ENCODE measurements around the gene SMPD4. TPM values are rescaled to one million over a fixed set of nuclear protein-coding genes. Genes with fewer than 3 reads are reported as not detected.
A peak's percentile ranks its signal among the peaks of the same experiment; 100 is the strongest.
"Not testable (repeated sequence)": the region's sequence is repeated elsewhere in the genome, so short reads cannot be mapped to it uniquely, and the experiment has no call there.

The SMPD4 gene
- total RNA-seq, 2 donors from 2014 or later = 81.6 to 93.9 TPM

DNA sequence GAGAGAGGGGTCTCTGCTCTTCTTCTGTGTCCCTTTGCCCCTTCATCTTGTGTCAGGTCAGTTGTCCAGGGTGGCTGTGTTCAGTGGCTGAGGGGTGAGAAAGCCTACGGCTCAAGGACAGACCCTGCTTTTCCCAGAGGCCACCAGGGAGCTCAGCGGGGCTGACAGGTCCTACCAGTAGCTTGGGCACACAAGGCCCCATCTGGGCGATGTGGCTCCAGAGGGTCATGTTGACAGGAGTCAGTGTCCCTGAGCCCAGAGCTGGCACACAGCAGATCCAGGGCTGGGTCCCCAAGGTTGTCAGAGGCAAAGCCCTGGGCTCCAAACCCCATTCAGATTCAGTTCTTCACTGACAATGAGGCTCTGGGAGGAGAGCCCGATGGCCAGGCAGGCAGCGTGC, 44.3 kb downstream of the SMPD4 start:
- H3K4me1 ChIP-seq (ENCODE audit: control insufficient read depth, insufficient read depth, low read length); H3K36me3 ChIP-seq (ENCODE audit: control insufficient read depth, insufficient read depth, low read length); H3K9me3 Mint-ChIP-seq; H3K4me3 Mint-ChIP-seq; H3K4me1 Mint-ChIP-seq; H3K27me3 ChIP-seq (ENCODE audit: control insufficient read depth, insufficient read depth, low read length, poor library complexity, severe bottlenecking); H3K9me3 ChIP-seq (ENCODE audit: control insufficient read depth, low read length); H3K27ac Mint-ChIP-seq; H3K27me3 Mint-ChIP-seq (ENCODE audit: insufficient read depth); H3K9ac ChIP-seq (ENCODE audit: extremely low read depth, low read length, poor library complexity, severe bottlenecking); H3K4me3 ChIP-seq (ENCODE audit: low read length); H3K27ac ChIP-seq (ENCODE audit: low read depth, low read length); H3K36me3 Mint-ChIP-seq (ENCODE audit: low read depth): not testable (repeated sequence)
- 75 to 93% methylated on average over 3 of the region's 5 CpGs for WGBS, 2 experiments (ENCODE audit: insufficient coverage in 1 of 2, insufficient read length in 1 of 2)
- DNase-seq = peak; percentile 31

DNA sequence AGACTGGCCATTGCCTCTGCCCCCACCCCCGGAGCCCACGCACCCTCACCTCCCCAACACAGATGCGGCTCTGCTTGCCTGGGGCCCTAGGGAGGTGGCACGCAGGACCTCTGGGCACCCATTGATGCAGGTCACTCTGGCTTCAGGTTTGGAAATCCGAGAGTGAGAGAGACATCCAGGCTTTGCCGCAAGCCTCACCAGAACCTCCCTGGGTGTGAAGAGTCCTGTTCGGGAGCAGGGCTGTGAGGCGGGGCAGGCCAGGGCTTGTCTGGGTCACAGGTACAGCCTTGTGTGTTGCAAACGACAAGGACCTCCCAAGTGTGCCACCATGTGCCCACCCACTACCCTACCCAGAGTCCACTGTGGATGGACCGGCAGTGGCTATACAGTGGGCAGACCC, 44.9 kb downstream of the SMPD4 start:
- not testable (repeated sequence) for H3K4me3 ChIP-seq (ENCODE audit: low read length); H3K27ac ChIP-seq (ENCODE audit: low read depth, low read length); H3K4me1 ChIP-seq (ENCODE audit: control insufficient read depth, insufficient read depth, low read length); H3K36me3 ChIP-seq (ENCODE audit: control insufficient read depth, insufficient read depth, low read length); H3K27ac Mint-ChIP-seq; H3K4me1 Mint-ChIP-seq; H3K27me3 Mint-ChIP-seq (ENCODE audit: insufficient read depth); H3K9me3 ChIP-seq (ENCODE audit: control insufficient read depth, low read length); H3K9ac ChIP-seq (ENCODE audit: extremely low read depth, low read length, poor library complexity, severe bottlenecking); H3K27me3 ChIP-seq (ENCODE audit: control insufficient read depth, insufficient read depth, low read length, poor library complexity, severe bottlenecking); H3K36me3 Mint-ChIP-seq (ENCODE audit: low read depth); H3K4me3 Mint-ChIP-seq; H3K9me3 Mint-ChIP-seq; DNase-seq
- WGBS, 2 experiments (ENCODE audit: insufficient coverage in 1 of 2, insufficient read length in 1 of 2) = 92 to 100% methylated on average over 2 to 6 of the region's 10 CpGs

DNA sequence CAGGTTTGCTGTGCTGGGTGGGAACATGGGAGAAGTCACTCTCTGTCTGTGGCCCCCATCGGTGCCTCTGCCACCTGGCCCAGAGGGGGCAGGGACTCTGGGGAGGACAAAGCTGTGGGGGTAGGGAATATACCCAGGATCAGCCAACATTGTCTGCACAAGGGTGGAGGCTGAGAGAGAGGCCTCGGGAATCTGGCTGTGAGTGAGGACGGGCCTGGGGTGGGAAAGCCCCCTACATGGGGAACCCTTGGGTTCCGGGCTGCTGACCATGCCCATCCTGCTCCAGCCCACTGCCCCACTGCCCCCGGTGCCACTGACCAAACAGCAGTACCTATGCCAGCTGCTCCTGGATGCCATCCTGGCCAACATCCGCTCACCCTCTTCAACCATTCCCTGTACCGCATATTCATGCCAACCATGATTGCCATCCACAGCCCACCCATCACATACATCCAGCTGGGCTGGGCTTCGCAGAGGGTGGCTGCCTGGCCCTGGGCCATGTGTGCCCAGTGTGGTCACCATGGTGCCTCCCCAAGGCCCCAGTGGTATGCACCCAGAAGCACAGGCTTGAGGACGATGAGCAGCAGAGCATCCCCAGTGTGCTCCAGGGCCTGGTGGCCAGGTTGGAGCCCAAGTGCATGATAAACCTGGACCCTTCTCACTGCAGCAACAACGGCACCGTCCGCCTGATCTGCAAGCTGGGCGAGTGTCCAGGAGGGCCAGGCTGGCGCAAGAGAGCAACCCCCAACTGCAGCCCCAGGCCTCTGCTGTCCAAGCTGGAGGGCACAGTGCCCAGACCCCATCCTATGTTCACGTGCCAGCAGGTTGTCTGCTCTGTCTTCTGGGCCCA, 45.5 kb downstream of the SMPD4 start:
- H3K4me1 ChIP-seq (ENCODE audit: control insufficient read depth, insufficient read depth, low read length) = no peaks in the 10 kb centered on the region
- no peaks in the 10 kb centered on the region for H3K4me1 Mint-ChIP-seq
- no peak overlapping the region for H3K9ac ChIP-seq (ENCODE audit: extremely low read depth, low read length, poor library complexity, severe bottlenecking)
- H3K4me3 ChIP-seq (ENCODE audit: low read length) = no peak overlapping the region
- H3K36me3 ChIP-seq (ENCODE audit: control insufficient read depth, insufficient read depth, low read length) = no peaks in the 10 kb centered on the region
- peak; percentile 31 for DNase-seq
- TF ChIP-seq, protein P1, sequence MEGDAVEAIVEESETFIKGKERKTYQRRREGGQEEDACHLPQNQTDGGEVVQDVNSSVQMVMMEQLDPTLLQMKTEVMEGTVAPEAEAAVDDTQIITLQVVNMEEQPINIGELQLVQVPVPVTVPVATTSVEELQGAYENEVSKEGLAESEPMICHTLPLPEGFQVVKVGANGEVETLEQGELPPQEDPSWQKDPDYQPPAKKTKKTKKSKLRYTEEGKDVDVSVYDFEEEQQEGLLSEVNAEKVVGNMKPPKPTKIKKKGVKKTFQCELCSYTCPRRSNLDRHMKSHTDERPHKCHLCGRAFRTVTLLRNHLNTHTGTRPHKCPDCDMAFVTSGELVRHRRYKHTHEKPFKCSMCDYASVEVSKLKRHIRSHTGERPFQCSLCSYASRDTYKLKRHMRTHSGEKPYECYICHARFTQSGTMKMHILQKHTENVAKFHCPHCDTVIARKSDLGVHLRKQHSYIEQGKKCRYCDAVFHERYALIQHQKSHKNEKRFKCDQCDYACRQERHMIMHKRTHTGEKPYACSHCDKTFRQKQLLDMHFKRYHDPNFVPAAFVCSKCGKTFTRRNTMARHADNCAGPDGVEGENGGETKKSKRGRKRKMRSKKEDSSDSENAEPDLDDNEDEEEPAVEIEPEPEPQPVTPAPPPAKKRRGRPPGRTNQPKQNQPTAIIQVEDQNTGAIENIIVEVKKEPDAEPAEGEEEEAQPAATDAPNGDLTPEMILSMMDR (conservative IDR thresholded peaks at IDR 0.05) = no peak
- no peaks in the 10 kb centered on the region for H3K27me3 ChIP-seq (ENCODE audit: control insufficient read depth, insufficient read depth, low read length, poor library complexity, severe bottlenecking)
- no peaks in the 10 kb centered on the region for H3K36me3 Mint-ChIP-seq (ENCODE audit: low read depth)
- H3K4me3 Mint-ChIP-seq = no peak overlapping the region
- 92 to 97% methylated on average over 8 to 15 of the region's 15 CpGs for WGBS, 2 experiments (ENCODE audit: insufficient coverage in 1 of 2, insufficient read length in 1 of 2)
- no peak overlapping the region for H3K27ac Mint-ChIP-seq
- H3K9me3 ChIP-seq (ENCODE audit: control insufficient read depth, low read length) = no peaks in the 10 kb centered on the region
- no peaks in the 10 kb centered on the region for H3K27me3 Mint-ChIP-seq (ENCODE audit: insufficient read depth)
- no peaks in the 10 kb centered on the region for H3K9me3 Mint-ChIP-seq
- no peak overlapping the region for H3K27ac ChIP-seq (ENCODE audit: low read depth, low read length)

DNA sequence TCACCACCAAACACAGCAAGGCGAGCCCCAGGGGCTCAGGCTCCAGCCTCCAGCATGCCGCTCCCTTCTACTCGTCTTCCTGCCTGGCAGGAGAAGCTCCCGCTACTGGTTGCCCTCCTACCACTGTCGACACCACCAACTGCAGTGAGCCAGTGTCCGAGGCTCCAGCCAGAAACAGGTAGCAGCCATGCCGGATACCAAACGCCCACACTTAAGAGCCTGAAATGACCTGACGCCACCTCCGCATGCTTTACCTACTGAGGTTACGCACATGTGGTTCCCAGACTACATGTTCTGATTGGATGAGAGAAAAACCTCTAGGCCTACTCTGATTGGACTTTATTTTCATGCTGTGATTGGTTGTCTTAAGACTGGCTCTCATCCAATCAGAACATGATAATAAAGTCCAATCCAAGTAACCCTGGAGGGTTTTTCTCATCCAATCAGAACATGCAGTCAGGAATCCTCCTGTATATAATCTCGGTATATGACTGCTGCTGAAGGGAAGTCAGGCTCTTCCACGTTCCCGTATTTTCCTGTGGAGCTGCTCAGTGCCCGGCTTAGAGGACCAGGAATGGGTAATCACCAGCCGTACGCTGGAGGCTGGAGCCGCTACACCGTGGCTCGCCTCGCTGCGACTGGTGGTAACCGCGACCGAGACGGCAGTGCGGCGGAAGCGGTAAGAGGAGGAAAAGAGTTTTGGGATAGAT, 52.1 kb downstream of the SMPD4 start, which contains the start of gene POTEF:
Gene POTEF, minus strand, starts transcription at position 103 of the 710 bp plus-strand sequence. CDS start 8,707 bp downstream, outside the sequence.
- H3K36me3 ChIP-seq (ENCODE audit: control insufficient read depth, insufficient read depth, low read length); H3K27me3 Mint-ChIP-seq (ENCODE audit: insufficient read depth); H3K36me3 Mint-ChIP-seq (ENCODE audit: low read depth); H3K27me3 ChIP-seq (ENCODE audit: control insufficient read depth, insufficient read depth, low read length, poor library complexity, severe bottlenecking); H3K4me3 ChIP-seq (ENCODE audit: low read length); H3K4me1 Mint-ChIP-seq; H3K9me3 Mint-ChIP-seq; H3K4me1 ChIP-seq (ENCODE audit: control insufficient read depth, insufficient read depth, low read length); H3K9me3 ChIP-seq (ENCODE audit: control insufficient read depth, low read length); H3K9ac ChIP-seq (ENCODE audit: extremely low read depth, low read length, poor library complexity, severe bottlenecking); H3K27ac ChIP-seq (ENCODE audit: low read depth, low read length): not testable (repeated sequence)
- DNase-seq = peak; percentile 92
- 85 to 97% methylated on average over 7 to 12 of the region's 29 CpGs for WGBS, 2 experiments (ENCODE audit: insufficient coverage in 1 of 2, insufficient read length in 1 of 2)
- H3K27ac Mint-ChIP-seq = peak within 1 kb of the TSS; percentile 97
- peak within 1 kb of the TSS; percentile 85 for H3K4me3 Mint-ChIP-seq

DNA sequence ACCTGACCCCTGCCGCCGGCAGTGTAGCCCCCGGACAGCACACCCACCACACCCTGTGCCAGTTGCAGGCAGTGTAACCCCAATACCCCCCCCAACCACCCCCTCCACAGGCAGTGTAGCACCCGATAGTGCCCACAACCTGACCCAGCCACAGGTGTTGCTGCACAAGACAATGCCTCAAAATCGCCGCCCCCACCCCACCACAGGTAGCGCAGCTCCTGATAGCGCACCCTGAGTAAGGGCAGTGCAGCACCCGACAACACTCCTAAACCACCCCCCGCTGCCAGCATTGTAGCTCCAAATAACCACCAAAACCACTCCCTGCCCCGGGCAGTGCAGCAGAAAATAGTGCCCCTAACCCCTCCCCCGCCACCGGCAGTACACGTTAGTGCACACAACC, 52.9 kb downstream of the SMPD4 start:
- not testable (repeated sequence) for H3K27me3 Mint-ChIP-seq (ENCODE audit: insufficient read depth); H3K36me3 Mint-ChIP-seq (ENCODE audit: low read depth); H3K36me3 ChIP-seq (ENCODE audit: control insufficient read depth, insufficient read depth, low read length); H3K9me3 ChIP-seq (ENCODE audit: control insufficient read depth, low read length); H3K4me3 ChIP-seq (ENCODE audit: low read length); H3K4me1 Mint-ChIP-seq; H3K27me3 ChIP-seq (ENCODE audit: control insufficient read depth, insufficient read depth, low read length, poor library complexity, severe bottlenecking); H3K27ac ChIP-seq (ENCODE audit: low read depth, low read length); H3K4me1 ChIP-seq (ENCODE audit: control insufficient read depth, insufficient read depth, low read length); H3K9ac ChIP-seq (ENCODE audit: extremely low read depth, low read length, poor library complexity, severe bottlenecking); H3K9me3 Mint-ChIP-seq; H3K27ac Mint-ChIP-seq
- H3K4me3 Mint-ChIP-seq = peak overlapping the region; percentile 85
- WGBS, 2 experiments (ENCODE audit: insufficient coverage in 1 of 2, insufficient read length in 1 of 2) = 93% methylated on average over 12 of the region's 14 CpGs; no CpG with 5 or more reads in 1 of the 2 experiments
- peak; percentile 46 for DNase-seq
